SIG-M5 treated with dmso at 0.1 percent for 504 hours (cell line): ENCODE results near the gene FTO.
"Not testable (repeated sequence)": the region's sequence is repeated elsewhere in the genome, so short reads cannot be mapped to it uniquely, and the experiment has no call there.

ENCODE experiments used
- DNase-seq: peaks from one replicate; lab custom pipeline; 2025; ENCODE audit not compliant: unreplicated experiment; lab: John Stamatoyannopoulos, UW

FTO gene

DNA sequence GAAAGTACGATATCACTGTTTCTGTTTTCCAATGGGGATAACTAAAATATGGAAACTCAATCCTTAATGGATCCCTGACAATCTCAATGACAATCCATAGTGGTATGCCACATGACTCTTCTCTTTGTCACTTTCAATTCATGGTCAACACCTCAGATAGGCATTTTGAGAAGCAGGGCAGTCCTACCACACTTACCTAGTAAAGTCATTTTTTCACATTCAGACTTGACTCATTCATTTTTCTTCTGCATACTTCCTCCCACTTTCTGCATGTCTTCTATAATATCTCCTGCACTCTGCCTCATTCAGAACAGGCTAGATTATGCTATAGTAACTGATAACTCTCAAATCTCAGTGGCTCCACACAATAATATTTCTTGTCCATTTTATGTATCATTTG is 117.5 kb downstream of the FTO start:
- DNase-seq = no peak

DNA sequence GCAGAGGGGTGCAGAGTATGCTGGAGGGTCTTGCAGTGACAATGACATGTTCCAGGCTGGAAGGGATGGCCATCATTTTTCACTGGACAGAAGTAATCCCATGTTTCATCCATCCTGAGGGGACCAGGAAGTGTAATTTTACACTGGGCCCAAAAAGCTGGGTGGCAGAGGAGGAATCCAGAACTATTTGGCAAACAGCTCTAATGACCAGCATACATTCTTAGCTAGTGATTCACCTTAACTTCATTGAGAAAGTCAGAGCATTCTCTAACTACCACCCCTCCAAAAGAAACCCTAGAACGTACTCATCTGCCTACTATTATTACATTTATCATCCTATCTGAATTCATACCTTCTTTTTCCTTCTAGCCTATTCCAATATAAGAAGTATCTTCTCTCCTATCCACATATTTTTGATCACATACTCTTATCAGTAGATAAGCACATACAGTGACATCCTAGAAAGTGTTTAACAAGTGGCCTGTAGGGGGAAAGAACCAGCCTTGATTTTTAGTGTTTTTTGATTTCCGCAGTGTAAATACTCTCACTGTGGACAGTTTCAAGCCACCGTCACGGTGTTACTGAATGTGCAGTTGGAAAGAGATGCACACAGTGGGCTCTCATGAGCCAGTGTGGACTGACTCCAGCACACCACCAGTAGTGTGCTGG is 118.1 kb downstream of the FTO start:
- DNase-seq = no peak

DNA sequence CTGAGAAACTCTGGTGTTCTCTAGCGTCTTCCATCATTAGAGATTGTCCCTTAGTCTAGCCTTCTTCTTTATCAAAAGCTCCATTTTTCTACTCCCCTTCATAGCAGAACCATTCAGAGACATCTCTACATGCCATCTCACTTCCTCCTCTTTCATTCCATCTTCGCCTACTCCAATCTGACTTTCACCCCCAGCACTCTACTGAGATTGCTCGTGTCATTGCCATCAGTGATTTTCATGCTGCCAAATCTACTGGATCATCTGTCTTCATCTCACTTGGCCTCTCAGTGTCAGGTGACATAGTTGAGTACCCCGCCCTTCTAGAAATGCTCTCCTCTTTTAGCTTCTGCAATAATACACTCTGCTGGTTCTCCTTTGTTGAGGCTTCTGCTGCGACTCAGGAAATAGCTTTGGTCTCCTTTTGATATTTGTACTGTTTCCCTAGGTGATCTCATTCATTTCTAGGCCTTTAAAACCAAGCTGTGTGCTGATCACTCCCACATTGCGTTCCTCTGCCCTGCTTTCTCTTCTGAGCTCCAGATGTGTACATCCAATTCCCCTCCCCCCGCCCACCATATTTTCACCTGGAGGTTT is 119.1 kb downstream of the FTO start:
- no peak for DNase-seq

DNA sequence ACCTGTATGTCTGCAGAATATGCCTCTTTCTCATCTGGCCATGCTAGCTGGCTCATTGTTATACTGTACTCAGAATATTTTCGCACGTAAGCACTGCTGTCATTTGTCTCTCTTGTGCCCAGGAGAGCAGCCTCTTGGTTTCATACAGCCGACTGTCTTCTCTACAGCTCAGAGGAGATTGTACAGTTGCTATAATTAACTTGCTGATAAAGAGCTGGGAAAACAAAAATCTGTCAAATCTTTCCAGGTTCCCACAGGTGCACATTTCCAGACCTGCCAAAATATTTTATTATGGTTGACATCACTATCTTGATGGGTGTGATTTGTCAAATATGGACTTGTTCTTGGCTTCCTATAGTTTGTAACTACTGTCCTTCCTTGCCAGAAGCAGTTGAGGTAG is 122.7 kb downstream of the FTO start:
- DNase-seq = no peak

GRCh38 chr16:53827741-53828140 is 123.8 kb downstream of the FTO start:
- DNase-seq = no peak

GRCh38 chr16:53829186-53829747 is 125.3 kb downstream of the FTO start:
- no peak for DNase-seq

- DNase-seq = no peak
These were observed 129.1 kb downstream of the FTO start for GRCh38 chr16:53832896-53833544.

- no peak for DNase-seq
These were observed 132.2 kb downstream of the FTO start for GRCh38 chr16:53836142-53836541.

- no peak for DNase-seq
These were observed 132.7 kb downstream of the FTO start for GRCh38 chr16:53836680-53837079.

DNA sequence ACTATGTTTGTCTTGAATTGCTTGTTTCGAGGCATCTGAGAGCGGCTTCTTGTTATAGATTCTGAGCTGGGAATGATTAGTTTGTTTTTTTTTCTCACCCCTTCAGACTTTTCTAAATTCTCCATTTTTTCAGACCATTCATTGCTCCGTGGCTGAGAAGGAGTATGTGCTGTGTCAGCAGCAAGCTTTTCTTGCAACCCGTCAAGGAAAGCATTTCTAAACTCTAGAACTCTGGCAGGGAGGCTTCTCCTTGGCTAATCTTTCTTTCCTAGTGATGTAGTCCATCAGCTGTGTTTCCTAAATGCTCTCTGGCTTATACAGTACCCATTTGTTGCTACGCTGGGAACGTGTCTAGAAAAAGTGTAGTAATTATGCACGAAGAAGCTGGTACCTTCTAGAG is 133.5 kb downstream of the FTO start:
- DNase-seq = no peak

- no peak for DNase-seq
These were observed 135.2 kb downstream of the FTO start for GRCh38 chr16:53839150-53839549.

- no peak for DNase-seq
These were observed 136.5 kb downstream of the FTO start for GRCh38 chr16:53840456-53840855.

- no peak for DNase-seq
These were observed 137.9 kb downstream of the FTO start for GRCh38 chr16:53841884-53842283.

DNA sequence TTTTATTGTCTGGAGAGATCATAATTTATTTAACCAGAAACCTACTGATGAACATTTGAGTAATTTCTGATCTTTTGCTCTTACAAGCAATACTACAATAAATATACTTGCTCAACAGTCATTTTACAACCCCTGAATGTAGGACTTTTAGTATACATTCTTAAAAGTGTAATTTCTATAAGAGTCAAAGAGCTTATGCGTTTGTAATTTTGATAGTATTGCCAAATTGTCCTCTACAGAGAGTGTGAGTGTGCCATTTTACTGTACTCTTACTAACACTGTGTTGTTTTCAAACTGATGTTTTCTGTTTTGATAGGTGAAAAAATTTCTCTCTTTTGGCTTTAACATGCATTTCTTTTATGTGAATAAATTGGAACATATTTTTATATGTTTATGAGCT is 139.1 kb downstream of the FTO start:
- DNase-seq = no peak

DNA sequence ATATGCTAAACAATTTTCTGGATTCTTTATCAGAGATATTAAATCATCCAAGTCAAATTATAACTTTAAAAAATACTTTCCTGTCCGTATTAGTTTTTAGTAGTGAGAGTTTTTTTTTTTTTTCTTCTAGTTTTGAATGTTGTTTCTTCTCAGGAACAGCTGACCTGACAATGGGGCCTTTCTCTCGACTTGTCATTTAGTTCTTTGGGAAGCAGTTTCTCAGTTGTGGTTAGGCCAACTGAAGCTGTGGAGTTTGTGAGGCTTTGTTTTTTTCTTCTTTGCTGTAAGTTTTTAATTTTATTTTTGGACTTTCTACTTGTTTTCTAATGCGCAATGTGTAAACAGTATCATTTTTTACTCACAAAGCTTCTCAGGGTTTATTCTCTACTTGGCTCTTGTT is 140.8 kb downstream of the FTO start:
- DNase-seq = no peak

DNA sequence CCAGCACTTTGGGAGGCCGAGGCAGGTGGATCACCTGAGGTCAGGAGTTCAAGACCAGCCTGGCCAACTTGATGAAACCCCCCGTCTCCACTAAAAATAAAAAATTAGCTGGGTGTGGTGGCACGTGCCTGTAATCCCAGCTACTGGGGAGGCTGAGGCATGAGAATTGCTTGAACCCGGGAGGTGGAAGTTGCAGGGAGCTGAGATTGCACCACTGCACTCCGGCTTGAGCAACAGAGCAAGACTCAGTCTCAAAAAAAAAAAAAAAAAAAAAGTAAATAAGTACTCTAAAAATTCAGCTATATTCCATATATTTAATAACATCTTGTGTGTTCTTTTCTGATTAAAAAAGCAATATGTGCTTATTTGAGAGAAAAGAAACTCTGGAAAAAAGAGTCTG is 142.6 kb downstream of the FTO start:
- not testable (repeated sequence) for DNase-seq

GRCh38 chr16:53846971-53847370 is 143.0 kb downstream of the FTO start:
- DNase-seq = no peak

DNA sequence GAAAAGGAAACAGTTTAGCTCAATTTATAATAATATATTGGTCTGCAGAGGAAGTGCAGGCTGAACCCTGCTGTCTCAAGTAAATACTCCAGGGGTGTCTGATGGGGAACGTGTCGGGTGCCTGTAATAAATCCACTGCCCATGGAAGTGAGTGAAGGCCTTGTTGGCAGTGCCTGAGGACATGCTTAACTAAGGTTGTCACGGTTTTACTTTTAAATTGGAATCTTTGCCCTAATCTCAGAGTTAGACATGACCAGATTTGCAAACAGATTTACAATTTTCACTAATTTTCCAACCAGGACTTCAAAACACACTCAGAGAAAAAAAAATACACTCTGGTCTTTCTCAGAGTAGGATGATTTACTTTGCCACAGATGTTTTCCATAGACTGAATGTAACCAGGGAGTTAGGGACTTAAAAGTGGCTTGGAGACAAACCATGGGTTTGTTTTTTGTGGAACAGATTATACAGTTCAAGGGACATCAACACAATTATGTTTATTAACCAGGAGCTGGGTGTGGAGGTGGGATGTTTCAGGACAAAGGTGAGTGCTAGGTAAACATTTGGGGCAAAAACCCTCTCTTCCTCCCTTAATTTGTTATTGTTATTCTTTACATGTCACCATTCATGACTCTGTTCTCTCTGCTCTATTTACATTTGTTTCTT is 144.5 kb downstream of the FTO start:
- no peak for DNase-seq

GRCh38 chr16:53848950-53849349 is 145.0 kb downstream of the FTO start:
- no peak for DNase-seq

DNA sequence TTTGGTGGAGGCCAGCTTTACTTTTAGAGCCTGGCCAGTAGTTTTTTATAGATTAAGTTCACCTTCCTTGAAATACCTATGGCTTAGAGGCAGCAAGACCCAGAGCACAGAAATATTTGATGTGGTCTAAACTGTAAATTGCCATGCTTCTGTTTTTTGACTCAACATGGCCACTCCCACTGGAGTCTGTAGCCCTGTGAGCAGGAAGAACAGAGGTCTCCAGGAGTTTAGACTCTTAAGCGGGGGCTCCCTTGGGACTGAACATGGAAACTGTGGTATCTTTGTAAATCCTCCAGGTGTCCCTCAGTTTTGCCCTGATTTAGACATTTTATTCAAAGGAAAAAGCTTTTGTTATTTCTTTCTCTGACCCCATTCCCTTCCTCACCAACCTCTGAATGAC is 145.6 kb downstream of the FTO start:
- DNase-seq = no peak

- DNase-seq = no peak
These were observed 146.0 kb downstream of the FTO start for GRCh38 chr16:53849994-53850393.

GRCh38 chr16:53852678-53853077 is 148.7 kb downstream of the FTO start:
- no peak for DNase-seq
